ENCODE results near the gene KDM8.

DNA sequence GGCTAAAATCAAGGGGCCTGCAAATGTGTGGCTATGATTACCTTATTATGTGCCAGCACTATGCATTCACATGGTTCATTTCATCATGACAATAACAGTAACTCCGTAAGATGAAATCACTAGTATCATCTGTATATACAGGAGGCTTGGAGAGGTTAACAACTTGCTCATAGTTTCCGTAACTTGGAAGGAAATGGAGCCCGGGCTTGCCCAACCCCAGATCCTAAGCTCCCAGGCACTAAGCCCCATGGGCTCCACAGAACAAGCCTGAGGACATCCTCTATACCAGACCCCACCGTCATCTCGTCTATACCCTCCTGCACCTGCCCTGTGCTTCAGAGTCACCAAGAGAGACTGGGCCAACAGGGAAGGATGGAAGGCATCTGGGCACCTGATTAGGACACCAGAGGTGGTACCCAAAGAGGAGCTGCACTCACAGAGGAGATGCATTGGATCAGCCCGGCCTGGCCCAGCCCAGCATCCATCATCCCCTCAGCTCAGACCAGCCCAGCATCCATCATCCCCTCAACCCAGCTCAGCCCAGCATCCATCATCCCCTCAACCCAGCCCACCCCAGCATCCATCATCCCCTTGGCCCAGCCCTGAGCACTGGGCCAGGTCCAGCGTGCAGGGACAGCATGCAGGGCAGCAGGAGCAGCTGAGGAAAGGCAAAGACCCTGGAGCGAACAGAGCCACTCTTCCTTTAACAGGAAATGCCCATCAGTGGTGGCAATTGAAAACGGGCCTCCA, 36.8 kb downstream of the KDM8 start:
- TF ChIP-seq EZH2 (IDR thresholded peaks at IDR 0.05; ENCODE audit: low read depth, unreplicated experiment), result no peak
- TF ChIP-seq, protein P1, sequence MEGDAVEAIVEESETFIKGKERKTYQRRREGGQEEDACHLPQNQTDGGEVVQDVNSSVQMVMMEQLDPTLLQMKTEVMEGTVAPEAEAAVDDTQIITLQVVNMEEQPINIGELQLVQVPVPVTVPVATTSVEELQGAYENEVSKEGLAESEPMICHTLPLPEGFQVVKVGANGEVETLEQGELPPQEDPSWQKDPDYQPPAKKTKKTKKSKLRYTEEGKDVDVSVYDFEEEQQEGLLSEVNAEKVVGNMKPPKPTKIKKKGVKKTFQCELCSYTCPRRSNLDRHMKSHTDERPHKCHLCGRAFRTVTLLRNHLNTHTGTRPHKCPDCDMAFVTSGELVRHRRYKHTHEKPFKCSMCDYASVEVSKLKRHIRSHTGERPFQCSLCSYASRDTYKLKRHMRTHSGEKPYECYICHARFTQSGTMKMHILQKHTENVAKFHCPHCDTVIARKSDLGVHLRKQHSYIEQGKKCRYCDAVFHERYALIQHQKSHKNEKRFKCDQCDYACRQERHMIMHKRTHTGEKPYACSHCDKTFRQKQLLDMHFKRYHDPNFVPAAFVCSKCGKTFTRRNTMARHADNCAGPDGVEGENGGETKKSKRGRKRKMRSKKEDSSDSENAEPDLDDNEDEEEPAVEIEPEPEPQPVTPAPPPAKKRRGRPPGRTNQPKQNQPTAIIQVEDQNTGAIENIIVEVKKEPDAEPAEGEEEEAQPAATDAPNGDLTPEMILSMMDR (conservative IDR thresholded peaks at IDR 0.05; ENCODE audit: low read depth in 2 of 2), result no peak
- no peak for TF ChIP-seq POLR2AphosphoS5 (IDR thresholded peaks at IDR 0.05; ENCODE audit: low read depth)
- TF ChIP-seq JUNB (IDR thresholded peaks at IDR 0.05; ENCODE audit: unreplicated experiment), result no peak
- TF ChIP-seq, protein P2, sequence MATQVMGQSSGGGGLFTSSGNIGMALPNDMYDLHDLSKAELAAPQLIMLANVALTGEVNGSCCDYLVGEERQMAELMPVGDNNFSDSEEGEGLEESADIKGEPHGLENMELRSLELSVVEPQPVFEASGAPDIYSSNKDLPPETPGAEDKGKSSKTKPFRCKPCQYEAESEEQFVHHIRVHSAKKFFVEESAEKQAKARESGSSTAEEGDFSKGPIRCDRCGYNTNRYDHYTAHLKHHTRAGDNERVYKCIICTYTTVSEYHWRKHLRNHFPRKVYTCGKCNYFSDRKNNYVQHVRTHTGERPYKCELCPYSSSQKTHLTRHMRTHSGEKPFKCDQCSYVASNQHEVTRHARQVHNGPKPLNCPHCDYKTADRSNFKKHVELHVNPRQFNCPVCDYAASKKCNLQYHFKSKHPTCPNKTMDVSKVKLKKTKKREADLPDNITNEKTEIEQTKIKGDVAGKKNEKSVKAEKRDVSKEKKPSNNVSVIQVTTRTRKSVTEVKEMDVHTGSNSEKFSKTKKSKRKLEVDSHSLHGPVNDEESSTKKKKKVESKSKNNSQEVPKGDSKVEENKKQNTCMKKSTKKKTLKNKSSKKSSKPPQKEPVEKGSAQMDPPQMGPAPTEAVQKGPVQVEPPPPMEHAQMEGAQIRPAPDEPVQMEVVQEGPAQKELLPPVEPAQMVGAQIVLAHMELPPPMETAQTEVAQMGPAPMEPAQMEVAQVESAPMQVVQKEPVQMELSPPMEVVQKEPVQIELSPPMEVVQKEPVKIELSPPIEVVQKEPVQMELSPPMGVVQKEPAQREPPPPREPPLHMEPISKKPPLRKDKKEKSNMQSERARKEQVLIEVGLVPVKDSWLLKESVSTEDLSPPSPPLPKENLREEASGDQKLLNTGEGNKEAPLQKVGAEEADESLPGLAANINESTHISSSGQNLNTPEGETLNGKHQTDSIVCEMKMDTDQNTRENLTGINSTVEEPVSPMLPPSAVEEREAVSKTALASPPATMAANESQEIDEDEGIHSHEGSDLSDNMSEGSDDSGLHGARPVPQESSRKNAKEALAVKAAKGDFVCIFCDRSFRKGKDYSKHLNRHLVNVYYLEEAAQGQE (IDR thresholded peaks at IDR 0.05; ENCODE audit: unreplicated experiment), result no peak
